ENCODE data around the gene DMXL1. TPM values are rescaled to one million over a fixed set of nuclear protein-coding genes. Genes with fewer than 3 reads are reported as not detected.

The DMXL1 gene
- total RNA-seq, 2 experiments from 2014 or later = 20.8 to 23.3 TPM

- Mint-ChIP-seq H3K4me1 (ENCODE audit: low read depth) (peaks cover 26% of the 10 kb centered on the region), H3K4me3 (no peak overlapping the region), H3K9me3 (peaks cover 2% of the 10 kb centered on the region), H3K27ac (no peak overlapping the region), H3K27me3 (no peaks in the 10 kb centered on the region), H3K36me3 (ENCODE audit: low read depth) (no peaks in the 10 kb centered on the region)
- TF ChIP-seq CTCF (IDR thresholded peaks at IDR 0.05) = no peak
- ChIA-PET POLR2A (no interaction called here), CTCF (interaction anchor here (4.4 kb wide), 1 partner anchor 383 kb away, joined by 28 read pairs; no protein-coding TSS in a partner anchor)
- intact Hi-C loops (cut with micrococcal nuclease) = no loop called here
- DNase-seq (no peak), ATAC-seq (no peak)
Observed at GRCh38 chr5:119028575-119028974, 42.3 kb upstream of the DMXL1 start.

GRCh38 chr5:119031011-119031886 lies 39.6 kb upstream of the DMXL1 start:
- Mint-ChIP-seq H3K27me3 (no peaks in the 10 kb centered on the region), H3K27ac (peak overlapping the region; percentile 91), H3K9me3 (no peaks in the 10 kb centered on the region), H3K4me1 (ENCODE audit: low read depth) (peaks cover 30% of the 10 kb centered on the region), H3K4me3 (peak overlapping the region; percentile 28), H3K36me3 (ENCODE audit: low read depth) (no peaks in the 10 kb centered on the region)
- DNase-seq (no peak), ATAC-seq (peak; percentile 72)
- intact Hi-C loops (cut with micrococcal nuclease) = loop anchor here (1.0 kb wide), 2 partner anchors 48 to 366 kb away; no protein-coding TSS in a partner anchor
- ChIA-PET POLR2A (interaction anchor here (1.3 kb wide), 1 partner anchor 43 kb away, joined by 4 read pairs; the partner anchor contains the start of gene DTWD2), CTCF (interaction anchor here (0.8 to 4.4 kb wide), 3 partner anchors 10 to 404 kb away, joined by 3 to 28 read pairs (median 3); no protein-coding TSS in a partner anchor)
- TF ChIP-seq CTCF (IDR thresholded peaks at IDR 0.05) = no peak

DNA sequence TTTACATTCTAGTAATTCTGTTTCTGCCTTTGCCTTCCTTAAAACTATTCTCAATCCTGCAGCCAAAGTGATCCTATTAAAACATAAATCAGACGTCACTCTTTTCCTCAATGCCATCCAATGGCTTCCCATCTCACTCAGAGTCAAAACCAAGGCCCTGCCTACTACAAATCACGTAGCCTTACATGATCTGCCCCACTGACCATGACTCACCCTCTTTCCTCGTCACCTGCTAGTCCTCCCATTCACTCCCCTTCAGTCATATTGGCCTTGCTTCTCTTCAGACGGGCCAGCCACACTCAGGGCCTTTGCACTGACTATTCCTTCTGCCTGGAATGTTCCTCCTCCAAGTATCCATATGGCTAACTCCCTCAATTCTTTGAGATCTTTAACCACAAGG lies 39.0 kb upstream of the DMXL1 start:
- peak overlapping the region; percentile 91 for H3K27ac Mint-ChIP-seq
- intact Hi-C loops (cut with micrococcal nuclease) = loop anchor here (1.0 kb wide), 2 partner anchors 47 to 365 kb away; no protein-coding TSS in a partner anchor
- peaks cover 31% of the 10 kb centered on the region for H3K4me1 Mint-ChIP-seq (ENCODE audit: low read depth)
- ChIA-PET CTCF (interaction anchor here (1.4 to 4.4 kb wide), 3 partner anchors 44 to 403 kb away, joined by 4 to 28 read pairs (median 6); partner anchors contain the start of gene DTWD2), POLR2A (interaction anchor here (1.4 kb wide), 1 partner anchor 43 kb away, joined by 6 read pairs; the partner anchor contains the start of gene DTWD2)
- no peaks in the 10 kb centered on the region for H3K9me3 Mint-ChIP-seq
- TF ChIP-seq CTCF (IDR thresholded peaks at IDR 0.05) = no peak
- peak overlapping the region; percentile 28 for H3K4me3 Mint-ChIP-seq
- H3K36me3 Mint-ChIP-seq (ENCODE audit: low read depth) = no peaks in the 10 kb centered on the region
- no peaks in the 10 kb centered on the region for H3K27me3 Mint-ChIP-seq
- DNase-seq = peak; percentile 53
- peak; percentile 64 for ATAC-seq

GRCh38 chr5:119032656-119033055 lies 38.2 kb upstream of the DMXL1 start:
- ChIA-PET POLR2A (interaction anchor here (1.4 kb wide), 1 partner anchor 44 kb away, joined by 6 read pairs; the partner anchor contains the start of gene DTWD2), CTCF (interaction anchor here (1.2 to 4.4 kb wide), 4 partner anchors 11 to 402 kb away, joined by 4 to 28 read pairs (median 6); partner anchors contain the start of gene DTWD2)
- Mint-ChIP-seq H3K9me3 (no peaks in the 10 kb centered on the region), H3K27me3 (no peaks in the 10 kb centered on the region), H3K4me3 (no peak overlapping the region), H3K36me3 (ENCODE audit: low read depth) (no peaks in the 10 kb centered on the region), H3K4me1 (ENCODE audit: low read depth) (peaks cover 31% of the 10 kb centered on the region), H3K27ac (peak overlapping the region; percentile 2)
- ATAC-seq (no peak), DNase-seq (no peak)
- no peak for TF ChIP-seq CTCF (IDR thresholded peaks at IDR 0.05)
- intact Hi-C loops (cut with micrococcal nuclease) = no loop called here
